GM11168 (cell line): ENCODE data around the gene CDK19.

Source experiments
- in situ Hi-C: fragments of 300-500 bp; cut with MboI; formaldehyde crosslinking; loops from one replicate; pipeline ENCODE4 v1.12.0; 2022; ENCODE audit warnings: low sequenced_read_pairs; ENCODE audit not compliant: unreplicated experiment

CDK19 gene

DNA sequence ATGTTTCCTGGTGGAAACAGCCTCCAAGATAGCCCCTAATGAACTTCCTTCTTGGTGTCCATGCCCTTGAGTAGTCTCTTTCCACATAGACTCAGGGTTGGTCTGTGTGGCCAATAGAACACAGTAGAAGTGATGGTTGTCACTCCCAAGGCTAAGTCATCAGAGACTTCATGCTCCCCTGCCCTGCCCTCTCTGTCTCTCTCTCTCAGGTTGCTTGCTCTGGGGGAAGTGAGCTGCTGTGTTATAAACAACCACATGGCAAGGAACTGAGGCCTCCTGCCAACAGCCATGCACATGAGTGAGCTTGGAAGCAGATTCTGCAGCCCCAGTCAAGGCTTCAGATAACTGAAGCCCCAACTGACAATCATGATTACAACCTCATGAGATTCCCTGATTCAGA is 253.6 kb downstream of the CDK19 start:
- in situ Hi-C loops, result no loop called here

DNA sequence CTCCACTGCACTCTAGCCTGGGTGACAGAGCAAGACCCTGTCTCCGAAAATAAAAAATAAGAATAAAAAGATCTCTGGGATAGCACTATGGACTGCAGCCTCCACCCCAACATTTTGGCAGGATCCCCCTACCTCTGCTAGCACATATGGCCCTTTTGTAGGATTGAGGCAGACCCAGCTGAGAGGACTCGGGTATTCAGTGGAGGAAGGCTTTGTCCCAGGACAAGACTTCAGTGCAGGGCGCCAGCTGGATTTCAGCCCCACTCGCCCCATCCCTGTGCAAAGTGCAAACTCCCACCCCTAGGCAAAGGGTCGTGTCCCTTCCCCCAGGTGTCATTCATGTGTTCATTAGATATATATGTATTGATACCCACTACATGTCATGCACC is 254.3 kb downstream of the CDK19 start:
- in situ Hi-C loops, result no loop called here

DNA sequence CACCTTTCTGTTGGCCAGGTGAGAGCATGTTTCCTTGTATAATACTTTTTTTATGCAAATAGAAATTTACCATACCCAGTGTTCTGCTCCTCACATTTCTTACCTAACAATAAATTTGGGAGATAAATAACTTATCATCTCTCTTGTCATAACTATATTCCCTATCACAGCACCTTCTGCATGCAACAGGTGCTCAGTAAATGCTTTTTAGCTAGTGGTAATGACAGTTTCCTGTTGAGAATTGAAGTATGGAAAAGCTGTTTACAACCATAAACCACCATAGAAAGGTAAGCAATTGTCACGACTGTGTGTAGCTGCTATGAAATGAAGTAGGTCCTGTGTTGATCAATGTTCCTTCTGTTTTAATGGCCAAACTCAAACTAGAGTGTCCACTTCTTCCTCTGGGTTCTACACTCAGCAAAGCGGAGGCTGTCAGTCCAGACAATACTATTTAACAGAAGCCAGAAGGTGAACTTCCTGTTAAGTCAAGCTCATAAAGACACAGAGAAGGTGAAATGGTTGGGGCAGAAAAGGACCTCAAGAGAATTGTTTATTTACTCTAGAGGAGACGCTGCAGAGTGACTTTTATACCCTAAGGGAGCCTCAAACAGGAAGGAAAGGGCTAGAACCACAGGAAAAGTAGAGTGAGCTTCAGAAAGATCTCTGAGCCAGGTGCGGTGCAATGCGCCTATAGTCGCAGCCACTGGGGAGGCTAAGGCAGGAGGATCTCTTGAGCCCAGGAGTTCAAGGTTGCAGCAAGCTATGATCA is 254.8 kb downstream of the CDK19 start:
- in situ Hi-C loops, result no loop called here
